Astrocyte (in vitro differentiated cells and primary cell): ENCODE results near the gene COQ6. TPM values are rescaled to one million over a fixed set of nuclear protein-coding genes. Genes with fewer than 3 reads are reported as not detected.

ENCODE experiments used
- DNase-seq: peaks from one replicate; pipeline ENCODE4 v3.0.0-alpha.2; 2010; ENCODE audit warnings: low read depth
- FAIRE-seq: peaks from 2 replicates; lab custom pipeline; 2011; peaks lifted over from hg19 to GRCh38; lab: Jason Lieb, UNC
- H2AFZ ChIP-seq: 2 replicates; pipeline ENCODE4 v1.6.0; 2012; ENCODE audit warnings: low read depth, low read length, inconsistent platforms
- H3K27ac ChIP-seq: 2 replicates; pipeline ENCODE4 v1.5.1; 2011; ENCODE audit warnings: low read depth, low read length, inconsistent platforms
- H3K27me3 ChIP-seq: 2 replicates; pipeline ENCODE4 v1.6.0; 2011; ENCODE audit warnings: low read length, inconsistent platforms; ENCODE audit not compliant: insufficient read depth
- H3K36me3 ChIP-seq: 2 replicates; pipeline ENCODE4 v1.5.1; 2011; ENCODE audit warnings: low read length, inconsistent platforms; ENCODE audit not compliant: insufficient read depth
- H3K4me1 ChIP-seq: 2 replicates; pipeline ENCODE4 v1.5.1; 2011; ENCODE audit warnings: low read length, inconsistent platforms; ENCODE audit not compliant: insufficient read depth
- H3K4me2 ChIP-seq: 2 replicates; pipeline ENCODE4 v1.6.0; 2012; ENCODE audit warnings: low read length, inconsistent platforms
- H3K4me3 ChIP-seq: 2 replicates; pipeline ENCODE4 v1.5.1; 2011; ENCODE audit warnings: low read depth, mild to moderate bottlenecking, low read length, inconsistent platforms; ENCODE audit not compliant: insufficient read depth
- H3K79me2 ChIP-seq: 2 replicates; pipeline ENCODE4 v1.6.0; 2012; ENCODE audit warnings: mild to moderate bottlenecking, low read length, inconsistent platforms; ENCODE audit not compliant: insufficient read depth
- H3K9ac ChIP-seq: 2 replicates; pipeline ENCODE4 v1.6.0; 2012; ENCODE audit warnings: mild to moderate bottlenecking, low read length, inconsistent platforms
- H3K9me3 ChIP-seq: 2 replicates; pipeline ENCODE4 v1.5.1; 2012; ENCODE audit warnings: low read depth, mild to moderate bottlenecking, low read length, inconsistent platforms; ENCODE audit not compliant: insufficient read depth
- H4K20me1 ChIP-seq: 2 replicates; pipeline ENCODE4 v1.6.0; 2012; ENCODE audit warnings: low read length, inconsistent platforms; ENCODE audit not compliant: insufficient read depth
- H3K27ac Mint-ChIP-seq: one replicate; pipeline ENCODE4 v1.8.0; 2021; ENCODE audit warnings: mild to moderate bottlenecking, mixed read lengths; ENCODE audit not compliant: unreplicated experiment
- H3K27me3 Mint-ChIP-seq: one replicate; pipeline ENCODE4 v1.8.0; 2021; ENCODE audit warnings: low read depth, mixed read lengths; ENCODE audit not compliant: unreplicated experiment
- H3K36me3 Mint-ChIP-seq: one replicate; pipeline ENCODE4 v1.8.0; 2021; ENCODE audit warnings: low read depth, mixed read lengths; ENCODE audit not compliant: unreplicated experiment
- H3K4me1 Mint-ChIP-seq: one replicate; pipeline ENCODE4 v1.8.0; 2021; ENCODE audit warnings: low read depth, mixed read lengths; ENCODE audit not compliant: unreplicated experiment
- H3K4me3 Mint-ChIP-seq: one replicate; pipeline ENCODE4 v1.8.0; 2021; ENCODE audit warnings: mild to moderate bottlenecking, moderate library complexity, mixed read lengths; ENCODE audit not compliant: unreplicated experiment
- H3K9me3 Mint-ChIP-seq: one replicate; pipeline ENCODE4 v1.8.0; 2021; ENCODE audit warnings: mild to moderate bottlenecking, mixed read lengths; ENCODE audit not compliant: unreplicated experiment
- CTCF ChIP-seq: IDR thresholded peaks from 2 replicates; pipeline ENCODE4 v1.5.1; 2011; ENCODE audit warnings: low read depth, mild to moderate bottlenecking, inconsistent platforms, low read length, moderate library complexity; ENCODE audit not compliant: insufficient read depth
- EZH2 ChIP-seq: IDR thresholded peaks from 2 replicates; pipeline ENCODE4 v1.6.1; 2012; ENCODE audit warnings: mild to moderate bottlenecking, low read length, inconsistent platforms; ENCODE audit not compliant: insufficient read depth
- total RNA-seq: library from RNA; stranded (reverse); gene quantifications from 2 replicates; pipeline ENCODE4 v1.2.1, GENCODE V29; 2021

Gene COQ6
- total RNA-seq, 1 donor from 2014 or later: 12.8 TPM

GRCh38 chr14:73944432-73945158, 5.5 kb upstream of the COQ6 start:
- Mint-ChIP-seq H3K9me3 (no peaks in the 10 kb centered on the region), H3K4me3 (no peak overlapping the region), H3K36me3 (peaks cover 13% of the 10 kb centered on the region), H3K27ac (no peak overlapping the region), H3K27me3 (no peaks in the 10 kb centered on the region), H3K4me1 (no peaks in the 10 kb centered on the region)
- no peak overlapping the region for H3K4me2 ChIP-seq
- no peak overlapping the region for H3K9ac ChIP-seq
- no peaks in the 10 kb centered on the region for H3K9me3 ChIP-seq
- no peaks in the 10 kb centered on the region for H3K4me1 ChIP-seq
- no peaks in the 10 kb centered on the region for H3K27me3 ChIP-seq
- no peak for TF ChIP-seq EZH2
- TF ChIP-seq CTCF: no peak
- H3K4me3 ChIP-seq: no peak overlapping the region
- DNase-seq: no peak
- H3K27ac ChIP-seq: no peak overlapping the region
- H3K79me2 ChIP-seq: no peaks in the 10 kb centered on the region
- H3K36me3 ChIP-seq: peaks cover 6% of the 10 kb centered on the region
- no peaks in the 10 kb centered on the region for H4K20me1 ChIP-seq
- H2AFZ ChIP-seq: no peak overlapping the region
- no peak for FAIRE-seq

- DNase-seq (no peak), FAIRE-seq (no peak)
- Mint-ChIP-seq H3K4me3 (no peak overlapping the region), H3K27ac (no peak overlapping the region), H3K9me3 (no peaks in the 10 kb centered on the region), H3K4me1 (no peaks in the 10 kb centered on the region), H3K27me3 (no peaks in the 10 kb centered on the region), H3K36me3 (peaks cover 11% of the 10 kb centered on the region)
- no peaks in the 10 kb centered on the region for H3K9me3 ChIP-seq
- no peak overlapping the region for H3K4me2 ChIP-seq
- no peak overlapping the region for H2AFZ ChIP-seq
- TF ChIP-seq CTCF: no peak
- no peak for TF ChIP-seq EZH2
- H3K79me2 ChIP-seq: no peaks in the 10 kb centered on the region
- H3K27me3 ChIP-seq: no peaks in the 10 kb centered on the region
- no peaks in the 10 kb centered on the region for H3K4me1 ChIP-seq
- H3K27ac ChIP-seq: no peak overlapping the region
- no peak overlapping the region for H3K4me3 ChIP-seq
- H3K36me3 ChIP-seq: peaks cover 6% of the 10 kb centered on the region
- H3K9ac ChIP-seq: no peak overlapping the region
- no peaks in the 10 kb centered on the region for H4K20me1 ChIP-seq
Measured at GRCh38 chr14:73945159-73945670, 4.9 kb upstream of the COQ6 start.

- Histone ChIP-seq H3K9me3 (no peaks in the 10 kb centered on the region), H3K79me2 (peaks cover 5% of the 10 kb centered on the region), H3K4me3 (no peak overlapping the region), H3K27ac (no peak overlapping the region), H3K36me3 (peaks cover 19% of the 10 kb centered on the region), H3K4me2 (no peak overlapping the region), H4K20me1 (no peaks in the 10 kb centered on the region), H3K9ac (no peak overlapping the region), H2AFZ (no peak overlapping the region), H3K27me3 (no peaks in the 10 kb centered on the region), H3K4me1 (peaks cover 4% of the 10 kb centered on the region)
- no peak for TF ChIP-seq EZH2
- Mint-ChIP-seq H3K4me3 (no peak overlapping the region), H3K36me3 (peaks cover 5% of the 10 kb centered on the region), H3K4me1 (peaks cover 2% of the 10 kb centered on the region), H3K27me3 (no peaks in the 10 kb centered on the region), H3K27ac (no peak overlapping the region), H3K9me3 (no peaks in the 10 kb centered on the region)
- FAIRE-seq (no peak), DNase-seq (no peak)
Measured at GRCh38 chr14:73953731-73954130, 3.6 kb downstream of the COQ6 start.
